HepG2 (cell line): ENCODE data around the gene PBX2. TPM values are rescaled to one million over a fixed set of nuclear protein-coding genes. Genes with fewer than 3 reads are reported as not detected.

Experiments
- NFE2L2 ChIP-seq: fragments of 150-350 bp; IDR thresholded peaks from 2 replicates; pipeline ENCODE4 v1.6.1; 2014; ENCODE audit warnings: low read length
- NPAS2 ChIP-seq: sonication (generic); formaldehyde crosslinking; IDR thresholded peaks from 2 replicates; pipeline ENCODE4 v1.8.0; 2022; ENCODE audit warnings: mild to moderate bottlenecking, missing genetic modification reagents, borderline replicate concordance
- ZNF230 ChIP-seq: sonication (generic); formaldehyde crosslinking; IDR thresholded peaks from 2 replicates; pipeline ENCODE4 v1.4.0; 2020; ENCODE audit warnings: mild to moderate bottlenecking, missing genetic modification reagents
- ZNF260 ChIP-seq: sonication (generic); formaldehyde crosslinking; IDR thresholded peaks from 2 replicates; pipeline ENCODE4 v1.4.0; 2020; ENCODE audit warnings: missing genetic modification reagents, low read depth, mild to moderate bottlenecking, borderline replicate concordance
- ZNF644 ChIP-seq: IDR thresholded peaks from 2 replicates; pipeline ENCODE4 v1.6.1; 2016; ENCODE audit warnings: low read depth
- polyA plus RNA-seq, 8 experiments: library from polyadenylated mRNA; depleted of rRNA in 3 of 8; stranded (reverse) in 7 of 8; unstranded in 1 of 8; fragments of >200 nt; fragmentation: Illumina TruSeq in 4 of 8; extraction: Trizol in 4 of 8; gene quantifications; 2 replicates each; pipeline versions ENCODE4 v1.2.1 to v1.2.3, GENCODE V29; 2011 to 2016; ENCODE audit warnings: low read depth in 4 of 8, missing spikeins in 1 of 8, mixed read lengths in 1 of 8; ENCODE audit not compliant: insufficient read depth in 1 of 8
- total RNA-seq, 5 experiments: library from RNA; depleted of rRNA; stranded (reverse); fragments of >200 nt; fragmentation: Illumina TruSeq; extraction: Trizol; gene quantifications; 2 replicates each; pipeline ENCODE4 v1.2.3, GENCODE V29; 2016; ENCODE audit warnings: low read depth in 1 of 5
- TF ChIP-seq, protein P1 (sequence below): sonication (generic); formaldehyde crosslinking; IDR thresholded peaks from 2 replicates; pipeline ENCODE4 v1.4.0; 2020; ENCODE audit warnings: mild to moderate bottlenecking, missing genetic modification reagents
- TF ChIP-seq, protein P2 (sequence below): sonication (generic); formaldehyde crosslinking; IDR thresholded peaks from 2 replicates; pipeline ENCODE4 v1.5.1; 2020; ENCODE audit warnings: mild to moderate bottlenecking, missing genetic modification reagents, borderline replicate concordance
- TF ChIP-seq, protein P3 (sequence below): sonication (generic); formaldehyde crosslinking; IDR thresholded peaks from 2 replicates; pipeline ENCODE4 v1.5.0; 2020; ENCODE audit warnings: mild to moderate bottlenecking, missing genetic modification reagents, borderline replicate concordance
- TF ChIP-seq, protein P4 (sequence below): sonication (generic); formaldehyde crosslinking; IDR thresholded peaks from 2 replicates; pipeline ENCODE4 v1.4.0; 2020; ENCODE audit warnings: missing genetic modification reagents, borderline replicate concordance

PBX2 gene
- total and polyA plus RNA-seq, 2 of the 13 experiments (the other 11 are each of a cell fraction or from before 2014, with no cell fraction given): 42.3 to 77.8 TPM

DNA sequence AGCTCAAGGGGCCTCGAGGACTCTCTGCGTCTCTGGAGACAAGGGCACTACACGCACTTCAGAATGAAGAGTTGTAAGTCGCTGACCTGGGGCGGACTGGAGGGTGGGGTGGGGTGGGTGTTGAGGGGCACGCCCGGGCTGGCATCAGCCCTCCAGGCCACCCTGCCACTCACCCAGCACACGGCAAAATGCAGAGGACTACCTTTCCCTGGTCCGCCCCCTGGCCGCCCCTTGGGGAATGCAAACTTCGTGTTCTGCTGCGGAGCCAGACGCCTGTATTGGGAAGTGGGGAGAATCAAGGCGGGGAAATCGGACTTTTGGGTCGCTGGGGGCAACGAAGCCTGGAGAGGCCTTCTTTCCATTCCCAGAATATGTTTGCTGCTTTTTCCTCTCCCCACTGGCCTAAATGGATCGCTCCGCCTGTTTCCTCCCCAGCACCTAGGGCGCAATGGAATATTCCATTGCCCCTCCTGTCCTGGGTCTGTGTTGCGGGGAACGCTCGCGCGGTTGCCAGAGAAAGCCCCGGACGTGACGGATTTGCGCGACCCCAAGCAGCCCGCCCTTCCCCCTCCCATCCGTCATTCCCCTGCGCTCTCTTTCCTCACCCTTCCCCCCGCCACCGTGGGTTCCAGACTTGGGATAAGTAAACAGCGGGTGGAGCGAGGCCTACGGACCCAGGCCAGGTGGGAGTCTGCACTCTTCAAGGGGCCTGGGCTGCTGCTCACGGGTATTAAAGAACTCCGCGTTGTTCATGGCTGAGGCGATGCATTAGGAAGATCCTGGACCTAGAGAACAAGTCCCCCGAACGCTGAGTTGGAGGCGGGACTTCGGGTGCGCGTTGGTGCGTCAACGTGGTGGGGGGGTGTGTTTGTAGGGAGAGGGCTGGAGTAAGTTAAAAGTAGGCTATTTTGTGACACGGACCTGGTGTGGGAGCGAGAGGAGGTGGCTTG, 36.2 kb downstream of the PBX2 start, which contains the start of gene PPT2 (continued):
- TF ChIP-seq ZNF260 (CRISPR knock-in tag) (no peak), ZNF644 (CRISPR knock-in tag) (no peak), NFE2L2 (no peak), ZNF230 (CRISPR knock-in tag) (peak; percentile 66; the same call in 1 of the 2 replicates), NPAS2 (no peak)
- TF ChIP-seq, protein P1, sequence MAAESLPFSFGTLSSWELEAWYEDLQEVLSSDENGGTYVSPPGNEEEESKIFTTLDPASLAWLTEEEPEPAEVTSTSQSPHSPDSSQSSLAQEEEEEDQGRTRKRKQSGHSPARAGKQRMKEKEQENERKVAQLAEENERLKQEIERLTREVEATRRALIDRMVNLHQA: no peak
- TF ChIP-seq, protein P2, sequence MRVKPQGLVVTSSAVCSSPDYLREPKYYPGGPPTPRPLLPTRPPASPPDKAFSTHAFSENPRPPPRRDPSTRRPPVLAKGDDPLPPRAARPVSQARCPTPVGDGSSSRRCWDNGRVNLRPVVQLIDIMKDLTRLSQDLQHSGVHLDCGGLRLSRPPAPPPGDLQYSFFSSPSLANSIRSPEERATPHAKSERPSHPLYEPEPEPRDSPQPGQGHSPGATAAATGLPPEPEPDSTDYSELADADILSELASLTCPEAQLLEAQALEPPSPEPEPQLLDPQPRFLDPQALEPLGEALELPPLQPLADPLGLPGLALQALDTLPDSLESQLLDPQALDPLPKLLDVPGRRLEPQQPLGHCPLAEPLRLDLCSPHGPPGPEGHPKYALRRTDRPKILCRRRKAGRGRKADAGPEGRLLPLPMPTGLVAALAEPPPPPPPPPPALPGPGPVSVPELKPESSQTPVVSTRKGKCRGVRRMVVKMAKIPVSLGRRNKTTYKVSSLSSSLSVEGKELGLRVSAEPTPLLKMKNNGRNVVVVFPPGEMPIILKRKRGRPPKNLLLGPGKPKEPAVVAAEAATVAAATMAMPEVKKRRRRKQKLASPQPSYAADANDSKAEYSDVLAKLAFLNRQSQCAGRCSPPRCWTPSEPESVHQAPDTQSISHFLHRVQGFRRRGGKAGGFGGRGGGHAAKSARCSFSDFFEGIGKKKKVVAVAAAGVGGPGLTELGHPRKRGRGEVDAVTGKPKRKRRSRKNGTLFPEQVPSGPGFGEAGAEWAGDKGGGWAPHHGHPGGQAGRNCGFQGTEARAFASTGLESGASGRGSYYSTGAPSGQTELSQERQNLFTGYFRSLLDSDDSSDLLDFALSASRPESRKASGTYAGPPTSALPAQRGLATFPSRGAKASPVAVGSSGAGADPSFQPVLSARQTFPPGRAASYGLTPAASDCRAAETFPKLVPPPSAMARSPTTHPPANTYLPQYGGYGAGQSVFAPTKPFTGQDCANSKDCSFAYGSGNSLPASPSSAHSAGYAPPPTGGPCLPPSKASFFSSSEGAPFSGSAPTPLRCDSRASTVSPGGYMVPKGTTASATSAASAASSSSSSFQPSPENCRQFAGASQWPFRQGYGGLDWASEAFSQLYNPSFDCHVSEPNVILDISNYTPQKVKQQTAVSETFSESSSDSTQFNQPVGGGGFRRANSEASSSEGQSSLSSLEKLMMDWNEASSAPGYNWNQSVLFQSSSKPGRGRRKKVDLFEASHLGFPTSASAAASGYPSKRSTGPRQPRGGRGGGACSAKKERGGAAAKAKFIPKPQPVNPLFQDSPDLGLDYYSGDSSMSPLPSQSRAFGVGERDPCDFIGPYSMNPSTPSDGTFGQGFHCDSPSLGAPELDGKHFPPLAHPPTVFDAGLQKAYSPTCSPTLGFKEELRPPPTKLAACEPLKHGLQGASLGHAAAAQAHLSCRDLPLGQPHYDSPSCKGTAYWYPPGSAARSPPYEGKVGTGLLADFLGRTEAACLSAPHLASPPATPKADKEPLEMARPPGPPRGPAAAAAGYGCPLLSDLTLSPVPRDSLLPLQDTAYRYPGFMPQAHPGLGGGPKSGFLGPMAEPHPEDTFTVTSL: peak; percentile 45; the same call in 1 of the 2 replicates
- TF ChIP-seq, protein P3, sequence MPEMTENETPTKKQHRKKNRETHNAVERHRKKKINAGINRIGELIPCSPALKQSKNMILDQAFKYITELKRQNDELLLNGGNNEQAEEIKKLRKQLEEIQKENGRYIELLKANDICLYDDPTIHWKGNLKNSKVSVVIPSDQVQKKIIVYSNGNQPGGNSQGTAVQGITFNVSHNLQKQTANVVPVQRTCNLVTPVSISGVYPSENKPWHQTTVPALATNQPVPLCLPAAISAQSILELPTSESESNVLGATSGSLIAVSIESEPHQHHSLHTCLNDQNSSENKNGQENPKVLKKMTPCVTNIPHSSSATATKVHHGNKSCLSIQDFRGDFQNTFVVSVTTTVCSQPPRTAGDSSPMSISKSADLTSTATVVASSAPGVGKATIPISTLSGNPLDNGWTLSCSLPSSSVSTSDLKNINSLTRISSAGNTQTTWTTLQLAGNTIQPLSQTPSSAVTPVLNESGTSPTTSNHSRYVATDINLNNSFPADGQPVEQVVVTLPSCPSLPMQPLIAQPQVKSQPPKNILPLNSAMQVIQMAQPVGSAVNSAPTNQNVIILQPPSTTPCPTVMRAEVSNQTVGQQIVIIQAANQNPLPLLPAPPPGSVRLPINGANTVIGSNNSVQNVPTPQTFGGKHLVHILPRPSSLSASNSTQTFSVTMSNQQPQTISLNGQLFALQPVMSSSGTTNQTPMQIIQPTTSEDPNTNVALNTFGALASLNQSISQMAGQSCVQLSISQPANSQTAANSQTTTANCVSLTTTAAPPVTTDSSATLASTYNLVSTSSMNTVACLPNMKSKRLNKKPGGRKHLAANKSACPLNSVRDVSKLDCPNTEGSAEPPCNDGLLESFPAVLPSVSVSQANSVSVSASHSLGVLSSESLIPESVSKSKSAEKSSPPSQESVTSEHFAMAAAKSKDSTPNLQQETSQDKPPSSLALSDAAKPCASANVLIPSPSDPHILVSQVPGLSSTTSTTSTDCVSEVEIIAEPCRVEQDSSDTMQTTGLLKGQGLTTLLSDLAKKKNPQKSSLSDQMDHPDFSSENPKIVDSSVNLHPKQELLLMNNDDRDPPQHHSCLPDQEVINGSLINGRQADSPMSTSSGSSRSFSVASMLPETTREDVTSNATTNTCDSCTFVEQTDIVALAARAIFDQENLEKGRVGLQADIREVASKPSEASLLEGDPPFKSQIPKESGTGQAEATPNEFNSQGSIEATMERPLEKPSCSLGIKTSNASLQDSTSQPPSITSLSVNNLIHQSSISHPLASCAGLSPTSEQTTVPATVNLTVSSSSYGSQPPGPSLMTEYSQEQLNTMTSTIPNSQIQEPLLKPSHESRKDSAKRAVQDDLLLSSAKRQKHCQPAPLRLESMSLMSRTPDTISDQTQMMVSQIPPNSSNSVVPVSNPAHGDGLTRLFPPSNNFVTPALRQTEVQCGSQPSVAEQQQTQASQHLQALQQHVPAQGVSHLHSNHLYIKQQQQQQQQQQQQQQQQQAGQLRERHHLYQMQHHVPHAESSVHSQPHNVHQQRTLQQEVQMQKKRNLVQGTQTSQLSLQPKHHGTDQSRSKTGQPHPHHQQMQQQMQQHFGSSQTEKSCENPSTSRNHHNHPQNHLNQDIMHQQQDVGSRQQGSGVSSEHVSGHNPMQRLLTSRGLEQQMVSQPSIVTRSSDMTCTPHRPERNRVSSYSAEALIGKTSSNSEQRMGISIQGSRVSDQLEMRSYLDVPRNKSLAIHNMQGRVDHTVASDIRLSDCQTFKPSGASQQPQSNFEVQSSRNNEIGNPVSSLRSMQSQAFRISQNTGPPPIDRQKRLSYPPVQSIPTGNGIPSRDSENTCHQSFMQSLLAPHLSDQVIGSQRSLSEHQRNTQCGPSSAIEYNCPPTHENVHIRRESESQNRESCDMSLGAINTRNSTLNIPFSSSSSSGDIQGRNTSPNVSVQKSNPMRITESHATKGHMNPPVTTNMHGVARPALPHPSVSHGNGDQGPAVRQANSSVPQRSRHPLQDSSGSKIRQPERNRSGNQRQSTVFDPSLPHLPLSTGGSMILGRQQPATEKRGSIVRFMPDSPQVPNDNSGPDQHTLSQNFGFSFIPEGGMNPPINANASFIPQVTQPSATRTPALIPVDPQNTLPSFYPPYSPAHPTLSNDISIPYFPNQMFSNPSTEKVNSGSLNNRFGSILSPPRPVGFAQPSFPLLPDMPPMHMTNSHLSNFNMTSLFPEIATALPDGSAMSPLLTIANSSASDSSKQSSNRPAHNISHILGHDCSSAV (CRISPR knock-in tag): peak; percentile 73; the same call in 1 of the 2 replicates
- TF ChIP-seq, protein P4, sequence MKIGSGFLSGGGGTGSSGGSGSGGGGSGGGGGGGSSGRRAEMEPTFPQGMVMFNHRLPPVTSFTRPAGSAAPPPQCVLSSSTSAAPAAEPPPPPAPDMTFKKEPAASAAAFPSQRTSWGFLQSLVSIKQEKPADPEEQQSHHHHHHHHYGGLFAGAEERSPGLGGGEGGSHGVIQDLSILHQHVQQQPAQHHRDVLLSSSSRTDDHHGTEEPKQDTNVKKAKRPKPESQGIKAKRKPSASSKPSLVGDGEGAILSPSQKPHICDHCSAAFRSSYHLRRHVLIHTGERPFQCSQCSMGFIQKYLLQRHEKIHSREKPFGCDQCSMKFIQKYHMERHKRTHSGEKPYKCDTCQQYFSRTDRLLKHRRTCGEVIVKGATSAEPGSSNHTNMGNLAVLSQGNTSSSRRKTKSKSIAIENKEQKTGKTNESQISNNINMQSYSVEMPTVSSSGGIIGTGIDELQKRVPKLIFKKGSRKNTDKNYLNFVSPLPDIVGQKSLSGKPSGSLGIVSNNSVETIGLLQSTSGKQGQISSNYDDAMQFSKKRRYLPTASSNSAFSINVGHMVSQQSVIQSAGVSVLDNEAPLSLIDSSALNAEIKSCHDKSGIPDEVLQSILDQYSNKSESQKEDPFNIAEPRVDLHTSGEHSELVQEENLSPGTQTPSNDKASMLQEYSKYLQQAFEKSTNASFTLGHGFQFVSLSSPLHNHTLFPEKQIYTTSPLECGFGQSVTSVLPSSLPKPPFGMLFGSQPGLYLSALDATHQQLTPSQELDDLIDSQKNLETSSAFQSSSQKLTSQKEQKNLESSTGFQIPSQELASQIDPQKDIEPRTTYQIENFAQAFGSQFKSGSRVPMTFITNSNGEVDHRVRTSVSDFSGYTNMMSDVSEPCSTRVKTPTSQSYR (CRISPR knock-in tag): peak; percentile 100
